Measurements from ENCODE around the gene ASCC1.

DNA sequence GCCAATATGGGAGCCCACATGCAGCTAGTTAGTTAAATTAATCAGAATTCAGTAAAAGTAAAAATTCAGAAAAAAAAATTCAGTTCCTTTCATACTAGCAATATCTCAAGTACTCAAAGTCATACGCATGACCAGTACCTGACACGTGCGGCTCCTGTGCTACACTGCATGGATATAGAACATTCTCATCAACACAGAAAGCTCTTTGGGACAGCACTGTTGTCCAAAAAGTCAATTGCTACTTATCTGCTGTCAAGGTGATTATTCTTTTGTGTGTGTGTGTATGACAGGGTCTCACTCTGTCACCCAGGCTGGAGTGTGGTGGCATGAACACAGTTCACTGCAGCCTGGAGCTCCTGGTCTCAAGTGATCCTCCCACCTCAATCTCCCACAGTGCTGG lies 15.2 kb downstream of the ASCC1 start:
- no peak for TF ChIP-seq CTCF (IDR thresholded peaks at IDR 0.05 in 8 of 11, conservative IDR thresholded peaks at IDR 0.05 in 3 of 11)
- no peak for TF ChIP-seq POLR2A (IDR thresholded peaks at IDR 0.05)
- no peak for TF ChIP-seq POLR2AphosphoS5 (IDR thresholded peaks at IDR 0.05)

Data from spleen (tissue), 7 donors.